ENCODE data around the gene EML1. TPM values are rescaled to one million over a fixed set of nuclear protein-coding genes. Genes with fewer than 3 reads are reported as not detected.

EML1 gene
- total RNA-seq, 1 experiment from 2014 or later = 16.1 TPM

DNA sequence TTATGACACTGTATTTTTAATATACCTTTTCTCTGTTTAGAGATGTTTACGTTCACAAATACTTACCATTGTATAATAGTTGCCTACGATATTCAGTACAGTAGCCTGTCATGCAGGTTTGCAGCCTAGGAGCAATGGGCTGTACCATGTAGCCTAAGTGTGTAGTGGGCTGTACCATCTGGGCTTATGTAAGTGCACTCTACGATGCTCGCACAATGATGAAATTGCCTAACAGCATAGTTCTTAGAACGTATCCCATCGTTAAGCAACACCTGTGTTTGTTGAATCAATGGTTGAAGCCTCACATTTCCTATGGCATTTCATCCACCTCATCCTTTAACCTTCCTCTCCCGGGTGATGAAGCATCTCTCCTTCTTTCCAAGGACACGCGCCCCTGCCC lies 12.5 kb upstream of the EML1 start (continued):
- TF ChIP-seq ELF4 (CRISPR knock-in tag; IDR thresholded peaks at IDR 0.05; ENCODE audit: low read depth) (no peak), FOXK1 (CRISPR knock-in tag; IDR thresholded peaks at IDR 0.05) (no peak), ETV6 (CRISPR knock-in tag; IDR thresholded peaks at IDR 0.05) (no peak), EMX1 (CRISPR knock-in tag; IDR thresholded peaks at IDR 0.05) (no peak), KAT7 (CRISPR knock-in tag; IDR thresholded peaks at IDR 0.05; ENCODE audit: borderline replicate concordance) (no peak), CREM (CRISPR knock-in tag; IDR thresholded peaks at IDR 0.05) (no peak), ZNF423 (CRISPR knock-in tag; IDR thresholded peaks at IDR 0.05) (no peak)
- TF ChIP-seq, protein P1, sequence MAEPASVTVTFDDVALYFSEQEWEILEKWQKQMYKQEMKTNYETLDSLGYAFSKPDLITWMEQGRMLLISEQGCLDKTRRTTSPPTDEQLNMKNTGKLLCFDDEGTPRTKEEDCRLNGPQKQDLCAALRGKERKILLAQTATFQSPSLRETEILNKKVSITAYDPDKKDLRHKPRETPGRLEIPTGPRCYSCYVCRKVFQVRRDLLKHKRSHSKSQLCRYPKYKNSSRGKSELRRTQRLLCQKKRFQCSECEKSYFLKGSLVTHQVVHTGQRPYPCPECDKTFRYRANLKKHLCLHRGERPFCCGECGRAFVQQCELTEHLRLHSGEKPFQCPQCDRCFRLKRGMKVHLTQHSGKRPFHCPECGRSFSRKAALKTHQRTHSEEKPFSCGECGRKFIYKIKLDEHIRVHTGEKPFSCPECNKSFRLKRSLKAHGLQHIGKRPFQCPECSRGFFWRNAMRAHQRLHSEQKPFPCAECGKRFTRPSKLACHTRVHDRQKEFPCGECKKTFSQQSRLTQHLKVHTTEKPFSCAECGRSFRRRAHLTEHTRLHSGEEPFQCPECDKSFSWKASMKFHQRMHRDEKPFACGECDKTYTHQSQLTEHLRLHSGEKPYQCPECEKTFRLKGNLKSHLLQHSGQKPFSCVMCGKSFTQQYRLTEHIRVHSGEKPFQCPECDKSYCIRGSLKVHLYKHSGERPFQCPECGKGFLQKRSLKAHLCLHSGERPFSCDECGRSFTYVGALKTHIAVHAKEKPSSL (CRISPR knock-in tag; conservative IDR thresholded peaks at IDR 0.05) = no peak
- TF ChIP-seq, protein P2, sequence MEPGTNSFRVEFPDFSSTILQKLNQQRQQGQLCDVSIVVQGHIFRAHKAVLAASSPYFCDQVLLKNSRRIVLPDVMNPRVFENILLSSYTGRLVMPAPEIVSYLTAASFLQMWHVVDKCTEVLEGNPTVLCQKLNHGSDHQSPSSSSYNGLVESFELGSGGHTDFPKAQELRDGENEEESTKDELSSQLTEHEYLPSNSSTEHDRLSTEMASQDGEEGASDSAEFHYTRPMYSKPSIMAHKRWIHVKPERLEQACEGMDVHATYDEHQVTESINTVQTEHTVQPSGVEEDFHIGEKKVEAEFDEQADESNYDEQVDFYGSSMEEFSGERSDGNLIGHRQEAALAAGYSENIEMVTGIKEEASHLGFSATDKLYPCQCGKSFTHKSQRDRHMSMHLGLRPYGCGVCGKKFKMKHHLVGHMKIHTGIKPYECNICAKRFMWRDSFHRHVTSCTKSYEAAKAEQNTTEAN (CRISPR knock-in tag; IDR thresholded peaks at IDR 0.05) = no peak

DNA sequence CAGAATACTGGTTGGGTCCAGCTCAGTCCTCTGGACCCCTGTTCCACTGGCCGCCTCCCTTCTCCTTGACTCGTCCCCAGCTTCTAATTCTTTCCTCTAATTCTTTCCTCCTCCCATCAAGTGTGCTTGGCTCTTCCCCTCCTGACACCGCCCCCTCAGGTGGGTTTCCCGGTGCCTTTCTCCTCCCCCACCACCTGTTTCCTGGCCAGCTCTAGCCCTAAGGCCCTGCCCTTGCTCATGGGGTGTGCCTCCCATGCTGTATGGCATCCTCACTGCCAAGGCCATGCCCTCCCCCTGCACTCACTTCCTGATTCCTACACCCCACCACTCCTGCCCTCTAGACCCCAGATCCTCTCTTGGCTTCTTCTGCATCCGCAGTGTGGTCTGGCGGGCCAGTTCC lies 12.1 kb upstream of the EML1 start:
- ATAC-seq (peak; percentile 58), DNase-seq (ENCODE audit: low spot score) (no peak)
- H3K4me3 Mint-ChIP-seq = no peak overlapping the region
- peaks cover 3% of the 10 kb centered on the region; the same call in 1 of the 2 replicates for H3K27me3 Mint-ChIP-seq (ENCODE audit: low read depth)
- peaks cover 14% of the 10 kb centered on the region for H3K4me1 Mint-ChIP-seq
- ChIA-PET CTCF (interaction anchor here (0.7 kb wide), 1 partner anchor 12 kb away, joined by 3 read pairs; the partner anchor contains the start of gene EML1), POLR2A (no interaction called here)
- peaks cover 10% of the 10 kb centered on the region for H3K36me3 Mint-ChIP-seq
- no peak for TF ChIP-seq ESRRA (CRISPR knock-in tag; IDR thresholded peaks at IDR 0.05; ENCODE audit: borderline replicate concordance)
- TF ChIP-seq ELF4 (CRISPR knock-in tag; IDR thresholded peaks at IDR 0.05; ENCODE audit: low read depth) = no peak
- TF ChIP-seq GTF2I (CRISPR knock-in tag; conservative IDR thresholded peaks at IDR 0.05) = no peak
- TF ChIP-seq, protein P3, sequence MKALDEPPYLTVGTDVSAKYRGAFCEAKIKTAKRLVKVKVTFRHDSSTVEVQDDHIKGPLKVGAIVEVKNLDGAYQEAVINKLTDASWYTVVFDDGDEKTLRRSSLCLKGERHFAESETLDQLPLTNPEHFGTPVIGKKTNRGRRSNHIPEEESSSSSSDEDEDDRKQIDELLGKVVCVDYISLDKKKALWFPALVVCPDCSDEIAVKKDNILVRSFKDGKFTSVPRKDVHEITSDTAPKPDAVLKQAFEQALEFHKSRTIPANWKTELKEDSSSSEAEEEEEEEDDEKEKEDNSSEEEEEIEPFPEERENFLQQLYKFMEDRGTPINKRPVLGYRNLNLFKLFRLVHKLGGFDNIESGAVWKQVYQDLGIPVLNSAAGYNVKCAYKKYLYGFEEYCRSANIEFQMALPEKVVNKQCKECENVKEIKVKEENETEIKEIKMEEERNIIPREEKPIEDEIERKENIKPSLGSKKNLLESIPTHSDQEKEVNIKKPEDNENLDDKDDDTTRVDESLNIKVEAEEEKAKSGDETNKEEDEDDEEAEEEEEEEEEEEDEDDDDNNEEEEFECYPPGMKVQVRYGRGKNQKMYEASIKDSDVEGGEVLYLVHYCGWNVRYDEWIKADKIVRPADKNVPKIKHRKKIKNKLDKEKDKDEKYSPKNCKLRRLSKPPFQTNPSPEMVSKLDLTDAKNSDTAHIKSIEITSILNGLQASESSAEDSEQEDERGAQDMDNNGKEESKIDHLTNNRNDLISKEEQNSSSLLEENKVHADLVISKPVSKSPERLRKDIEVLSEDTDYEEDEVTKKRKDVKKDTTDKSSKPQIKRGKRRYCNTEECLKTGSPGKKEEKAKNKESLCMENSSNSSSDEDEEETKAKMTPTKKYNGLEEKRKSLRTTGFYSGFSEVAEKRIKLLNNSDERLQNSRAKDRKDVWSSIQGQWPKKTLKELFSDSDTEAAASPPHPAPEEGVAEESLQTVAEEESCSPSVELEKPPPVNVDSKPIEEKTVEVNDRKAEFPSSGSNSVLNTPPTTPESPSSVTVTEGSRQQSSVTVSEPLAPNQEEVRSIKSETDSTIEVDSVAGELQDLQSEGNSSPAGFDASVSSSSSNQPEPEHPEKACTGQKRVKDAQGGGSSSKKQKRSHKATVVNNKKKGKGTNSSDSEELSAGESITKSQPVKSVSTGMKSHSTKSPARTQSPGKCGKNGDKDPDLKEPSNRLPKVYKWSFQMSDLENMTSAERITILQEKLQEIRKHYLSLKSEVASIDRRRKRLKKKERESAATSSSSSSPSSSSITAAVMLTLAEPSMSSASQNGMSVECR (CRISPR knock-in tag; IDR thresholded peaks at IDR 0.05; ENCODE audit: borderline replicate concordance) = no peak
- no peak for TF ChIP-seq TP53 (CRISPR knock-in tag; IDR thresholded peaks at IDR 0.05)
- peaks cover 15% of the 10 kb centered on the region for H3K9me3 Mint-ChIP-seq
- H3K27ac Mint-ChIP-seq = no peak overlapping the region

DNA sequence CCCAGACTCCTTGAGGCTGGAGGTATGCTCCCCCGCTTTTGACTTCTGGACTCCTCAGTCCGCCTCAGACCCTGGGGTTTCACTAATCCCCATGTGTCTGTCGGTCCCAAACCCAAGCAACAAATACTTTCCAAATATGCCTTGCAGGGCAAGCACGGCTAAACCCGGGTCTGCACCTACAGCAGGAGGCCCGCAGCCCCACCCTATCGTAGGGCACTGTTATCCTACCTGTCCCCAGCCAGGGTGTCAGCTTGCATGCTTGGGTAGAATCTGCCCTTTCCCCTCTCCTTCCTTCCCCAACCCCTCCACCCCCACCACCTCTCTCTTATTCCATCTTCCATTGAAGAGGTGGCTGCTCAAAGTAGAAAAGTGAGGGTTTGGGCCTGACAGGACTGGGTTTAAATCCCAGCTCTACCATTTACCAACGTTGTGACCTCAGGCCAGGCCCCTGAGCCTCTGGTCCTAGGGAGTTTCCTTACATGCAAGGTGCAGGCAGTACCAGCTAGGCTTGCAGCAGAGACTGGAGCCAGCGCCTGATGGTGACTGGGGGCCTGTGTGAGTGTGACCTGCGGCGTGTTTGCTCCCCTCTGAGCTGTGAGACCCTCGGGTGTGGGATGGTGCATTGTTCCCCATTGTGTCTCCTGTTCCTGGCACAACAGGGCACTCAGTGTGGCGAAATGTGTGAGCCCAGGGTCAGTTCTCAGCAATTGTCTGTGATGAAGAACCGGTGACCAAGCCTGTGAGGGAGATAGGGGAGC lies 11.2 kb upstream of the EML1 start:
- H3K9me3 Mint-ChIP-seq = peaks cover 15% of the 10 kb centered on the region
- ChIA-PET POLR2A (no interaction called here), CTCF (interaction anchor here (1.0 kb wide), 1 partner anchor 98 kb away, joined by 3 read pairs; the partner anchor contains the start of gene CYP46A1)
- peaks cover 14% of the 10 kb centered on the region for H3K4me1 Mint-ChIP-seq
- H3K27me3 Mint-ChIP-seq (ENCODE audit: low read depth) = peaks cover 3% of the 10 kb centered on the region; the same call in 1 of the 2 replicates
- H3K27ac Mint-ChIP-seq = no peak overlapping the region
- H3K36me3 Mint-ChIP-seq = peaks cover 10% of the 10 kb centered on the region
- peak; percentile 36; the same call in 1 of the 2 replicates for ATAC-seq
- DNase-seq (ENCODE audit: low spot score) = no peak
- no peak overlapping the region for H3K4me3 Mint-ChIP-seq
- no peak for TF ChIP-seq RELA (CRISPR knock-in tag; IDR thresholded peaks at IDR 0.05; ENCODE audit: borderline replicate concordance)
- TF ChIP-seq CREB1 (CRISPR knock-in tag; IDR thresholded peaks at IDR 0.05) = no peak
- no peak for TF ChIP-seq RORB (CRISPR knock-in tag; IDR thresholded peaks at IDR 0.05)
- TF ChIP-seq NR3C1 (CRISPR knock-in tag; conservative IDR thresholded peaks at IDR 0.05; ENCODE audit: low read depth) = no peak
- TF ChIP-seq FOXP1 (CRISPR knock-in tag; IDR thresholded peaks at IDR 0.05; ENCODE audit: borderline replicate concordance) = no peak
- TF ChIP-seq, protein P4, sequence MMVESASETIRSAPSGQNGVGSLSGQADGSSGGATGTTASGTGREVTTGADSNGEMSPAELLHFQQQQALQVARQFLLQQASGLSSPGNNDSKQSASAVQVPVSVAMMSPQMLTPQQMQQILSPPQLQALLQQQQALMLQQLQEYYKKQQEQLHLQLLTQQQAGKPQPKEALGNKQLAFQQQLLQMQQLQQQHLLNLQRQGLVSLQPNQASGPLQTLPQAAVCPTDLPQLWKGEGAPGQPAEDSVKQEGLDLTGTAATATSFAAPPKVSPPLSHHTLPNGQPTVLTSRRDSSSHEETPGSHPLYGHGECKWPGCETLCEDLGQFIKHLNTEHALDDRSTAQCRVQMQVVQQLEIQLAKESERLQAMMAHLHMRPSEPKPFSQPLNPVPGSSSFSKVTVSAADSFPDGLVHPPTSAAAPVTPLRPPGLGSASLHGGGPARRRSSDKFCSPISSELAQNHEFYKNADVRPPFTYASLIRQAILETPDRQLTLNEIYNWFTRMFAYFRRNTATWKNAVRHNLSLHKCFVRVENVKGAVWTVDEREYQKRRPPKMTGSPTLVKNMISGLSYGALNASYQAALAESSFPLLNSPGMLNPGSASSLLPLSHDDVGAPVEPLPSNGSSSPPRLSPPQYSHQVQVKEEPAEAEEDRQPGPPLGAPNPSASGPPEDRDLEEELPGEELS (CRISPR knock-in tag; IDR thresholded peaks at IDR 0.05) = no peak
- no peak for TF ChIP-seq ZNF416 (CRISPR knock-in tag; IDR thresholded peaks at IDR 0.05)
- TF ChIP-seq ZNF219 (CRISPR knock-in tag; IDR thresholded peaks at IDR 0.05; ENCODE audit: borderline replicate concordance) = no peak
- TF ChIP-seq, protein P5, sequence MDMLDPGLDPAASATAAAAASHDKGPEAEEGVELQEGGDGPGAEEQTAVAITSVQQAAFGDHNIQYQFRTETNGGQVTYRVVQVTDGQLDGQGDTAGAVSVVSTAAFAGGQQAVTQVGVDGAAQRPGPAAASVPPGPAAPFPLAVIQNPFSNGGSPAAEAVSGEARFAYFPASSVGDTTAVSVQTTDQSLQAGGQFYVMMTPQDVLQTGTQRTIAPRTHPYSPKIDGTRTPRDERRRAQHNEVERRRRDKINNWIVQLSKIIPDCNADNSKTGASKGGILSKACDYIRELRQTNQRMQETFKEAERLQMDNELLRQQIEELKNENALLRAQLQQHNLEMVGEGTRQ (CRISPR knock-in tag; IDR thresholded peaks at IDR 0.05) = no peak
- no peak for TF ChIP-seq ZNF671 (CRISPR knock-in tag; IDR thresholded peaks at IDR 0.05)
- TF ChIP-seq ZNF232 (CRISPR knock-in tag; IDR thresholded peaks at IDR 0.05) = no peak

Measured in WTC11 (cell line).